GM19452 (cell line): ENCODE measurements around the gene ITGA6.
A peak's percentile ranks its signal among the peaks of the same experiment; 100 is the strongest.

Experiments used
- ATAC-seq: cut with Tn5 transposase; IDR thresholded peaks from one replicate; pipeline ENCODE4 v1.9.1; 2021; ENCODE audit not compliant: unreplicated experiment

Gene ITGA6

GRCh38 chr2:172439911-172440310, 12.5 kb downstream of the ITGA6 start:
- ATAC-seq = no peak

- no peak for ATAC-seq
Measured at GRCh38 chr2:172440795-172441194, 13.4 kb downstream of the ITGA6 start.

GRCh38 chr2:172442072-172442895, 14.9 kb downstream of the ITGA6 start:
- no peak for ATAC-seq

GRCh38 chr2:172445851-172446250, 18.5 kb downstream of the ITGA6 start:
- no peak for ATAC-seq

- ATAC-seq = no peak
Measured at GRCh38 chr2:172446474-172447063, 19.2 kb downstream of the ITGA6 start.

- ATAC-seq = no peak
Measured at GRCh38 chr2:172447811-172448493, 20.6 kb downstream of the ITGA6 start.

- ATAC-seq = no peak
Measured at GRCh38 chr2:172448544-172449267, 21.3 kb downstream of the ITGA6 start.

GRCh38 chr2:172449911-172450550, 22.6 kb downstream of the ITGA6 start:
- ATAC-seq = no peak

GRCh38 chr2:172451923-172452322, 24.5 kb downstream of the ITGA6 start:
- no peak for ATAC-seq

- no peak for ATAC-seq
Measured at GRCh38 chr2:172452845-172453244, 25.5 kb downstream of the ITGA6 start.

- ATAC-seq = no peak
Measured at GRCh38 chr2:172454404-172455120, 27.2 kb downstream of the ITGA6 start.

- ATAC-seq = no peak
Measured at GRCh38 chr2:172455121-172455515, 27.7 kb downstream of the ITGA6 start.

GRCh38 chr2:172456002-172456401, 28.6 kb downstream of the ITGA6 start:
- ATAC-seq = no peak

- no peak for ATAC-seq
Measured at GRCh38 chr2:172457536-172457935, 30.1 kb downstream of the ITGA6 start.

GRCh38 chr2:172458561-172459124, 31.3 kb downstream of the ITGA6 start:
- no peak for ATAC-seq

GRCh38 chr2:172460780-172461201, 33.4 kb downstream of the ITGA6 start:
- ATAC-seq = no peak

GRCh38 chr2:172461591-172462372, 34.4 kb downstream of the ITGA6 start:
- peak; percentile 48 for ATAC-seq

- ATAC-seq = no peak
Measured at GRCh38 chr2:172462373-172462848, 35.0 kb downstream of the ITGA6 start.

GRCh38 chr2:172462849-172463381, 35.5 kb downstream of the ITGA6 start:
- no peak for ATAC-seq
